ENCODE results near the gene ELP1. TPM values are rescaled to one million over a fixed set of nuclear protein-coding genes. Genes with fewer than 3 reads are reported as not detected.

ELP1 gene
- total RNA-seq, 1 donor from 2014 or later, result 22.5 TPM

DNA sequence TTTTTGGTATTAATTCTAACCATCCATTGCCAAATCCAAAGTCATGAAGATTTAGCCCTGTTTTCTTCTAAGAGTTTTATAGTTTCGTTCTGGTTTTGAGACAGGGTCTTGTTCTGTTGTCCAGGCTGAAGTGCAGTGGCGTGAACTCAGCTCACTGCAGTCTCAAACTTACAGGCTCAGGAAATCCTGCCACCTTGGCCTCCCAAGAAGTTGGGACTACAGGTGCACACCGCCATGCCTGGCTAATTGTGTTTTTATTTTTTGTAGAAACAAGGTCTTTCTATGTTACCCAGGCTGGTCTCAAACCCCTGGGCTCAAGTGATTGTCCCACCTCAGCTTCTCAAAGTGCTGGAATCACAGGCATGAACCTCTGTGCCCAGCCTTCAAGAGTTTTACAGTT lies 50.8 kb downstream of the ELP1 start:
- DNase-seq (ENCODE audit: low read depth), result no peak

DNA sequence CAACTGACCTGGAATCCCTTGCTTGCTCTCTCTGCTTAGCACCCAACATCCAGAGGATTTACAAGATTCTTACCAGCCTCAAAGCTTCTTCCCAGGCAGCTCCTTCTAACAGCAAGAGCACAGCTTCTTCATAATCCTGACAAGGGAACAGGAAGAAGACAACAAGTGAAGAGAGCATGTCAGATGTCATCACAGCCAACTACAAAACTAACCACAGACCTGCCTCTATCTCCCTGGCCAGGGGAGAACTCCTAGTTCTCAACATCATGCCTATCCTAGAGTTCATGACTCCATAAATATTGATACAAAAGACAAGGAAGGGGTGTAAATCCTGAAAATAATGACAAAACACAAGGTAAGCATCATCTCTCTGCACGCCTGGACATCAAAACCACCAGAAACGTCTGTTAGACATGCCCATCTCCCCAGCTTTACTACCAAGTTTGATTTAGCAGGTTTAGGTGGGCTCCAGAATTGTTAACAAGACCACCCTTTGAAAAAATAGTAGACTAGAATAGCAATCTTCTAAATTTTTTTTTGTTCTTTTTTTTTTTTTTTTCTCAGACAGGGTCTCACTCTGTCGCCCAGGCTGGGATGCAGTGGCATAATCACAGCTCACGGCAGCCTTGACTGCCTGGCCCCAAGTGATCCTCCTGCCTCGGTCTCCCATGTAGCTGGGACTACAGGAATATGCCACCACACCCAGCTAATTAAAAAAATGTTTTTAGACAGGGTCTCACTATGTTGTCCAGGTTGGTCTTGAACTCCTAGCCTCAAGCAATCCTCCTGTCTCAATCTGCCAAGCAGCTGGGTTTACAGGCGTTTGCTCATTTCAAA lies 51.7 kb downstream of the ELP1 start:
- no peak for DNase-seq (ENCODE audit: low read depth)

DNA sequence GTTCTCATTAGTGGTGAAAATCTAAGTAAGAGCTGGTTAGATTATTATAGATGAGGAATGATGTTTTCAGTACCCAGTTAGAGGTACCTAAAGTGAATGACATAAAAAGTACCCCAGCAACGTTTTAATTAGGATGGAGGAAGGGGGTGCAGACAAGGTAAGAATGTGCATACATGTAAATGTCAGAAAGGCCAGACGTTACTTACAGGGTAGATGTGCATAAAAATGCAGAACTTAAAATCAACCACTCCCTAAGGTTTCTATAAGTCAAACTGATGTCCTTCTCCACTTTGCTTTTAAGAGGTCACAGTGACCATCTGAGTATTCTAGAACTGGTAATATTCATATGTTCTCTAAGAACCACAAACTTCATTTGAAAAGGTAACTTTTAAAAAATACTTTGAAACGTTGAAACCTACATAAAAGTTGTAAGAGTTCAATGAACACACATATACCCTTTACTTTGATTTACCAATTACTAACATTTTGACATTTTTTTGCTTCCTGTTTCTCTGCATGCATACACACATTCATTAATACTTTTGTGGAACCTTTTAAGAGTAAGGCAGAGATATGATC lies 53.1 kb downstream of the ELP1 start:
- no peak for DNase-seq (ENCODE audit: low read depth)

- DNase-seq (ENCODE audit: low read depth), result no peak
Measured at GRCh38 chr9:108877524-108877923, 56.4 kb downstream of the ELP1 start.

DNA sequence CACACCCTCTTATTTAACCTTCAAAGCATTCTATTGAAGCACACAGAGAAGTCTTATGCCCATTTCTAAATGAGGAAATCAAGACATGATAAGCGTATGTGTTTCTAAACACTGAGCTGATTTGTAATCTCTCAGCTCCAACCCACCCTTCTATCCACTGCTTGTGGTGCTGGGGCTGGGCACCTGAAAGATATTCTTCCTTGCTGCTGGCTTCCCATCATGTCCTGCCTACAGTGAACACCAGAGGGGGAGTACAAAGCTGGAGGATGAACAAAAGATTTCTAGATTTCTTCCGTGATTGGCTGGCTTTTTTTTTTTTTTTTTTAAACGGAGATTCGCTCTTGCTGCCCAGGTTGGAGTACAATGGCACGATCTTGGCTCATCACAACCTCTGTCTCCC lies 57.5 kb downstream of the ELP1 start:
- no peak for DNase-seq (ENCODE audit: low read depth)

DNA sequence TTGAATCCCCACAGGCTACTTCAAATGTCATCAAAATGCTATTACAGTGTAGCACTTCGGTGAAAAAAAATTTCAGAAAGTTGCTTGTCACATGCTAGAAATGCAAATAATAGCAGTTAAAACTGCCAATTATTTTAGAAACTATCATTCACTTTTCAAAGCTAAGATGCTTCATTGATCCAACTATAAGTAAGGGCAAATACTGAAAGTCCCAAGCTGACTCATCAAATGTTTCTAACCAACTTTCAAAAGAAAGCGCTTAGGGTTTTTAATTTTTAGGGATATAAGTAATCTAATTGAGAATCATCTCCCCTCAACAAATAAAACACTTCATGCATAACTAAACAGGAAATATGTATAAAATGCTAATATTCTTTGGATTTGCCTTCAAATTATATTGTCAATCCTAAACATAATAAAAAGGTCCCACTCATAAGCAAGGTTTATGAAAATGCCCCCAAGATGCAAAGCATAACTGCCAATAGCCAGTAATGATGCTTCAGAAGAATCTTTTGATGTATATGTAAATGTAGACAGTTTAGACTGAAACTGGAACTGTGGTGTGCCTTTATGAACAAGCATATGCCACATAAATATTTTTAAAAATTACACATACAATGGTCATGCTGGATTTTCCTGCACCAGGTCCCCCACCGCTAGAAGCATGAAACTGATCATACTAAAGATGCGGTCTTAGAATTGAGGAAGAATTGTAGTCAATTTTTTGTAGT lies 59.7 kb downstream of the ELP1 start:
- DNase-seq (ENCODE audit: low read depth), result no peak

- peak; percentile 32 for DNase-seq (ENCODE audit: low read depth)
Measured at GRCh38 chr9:108869092-108869725, 64.7 kb downstream of the ELP1 start.

DNA sequence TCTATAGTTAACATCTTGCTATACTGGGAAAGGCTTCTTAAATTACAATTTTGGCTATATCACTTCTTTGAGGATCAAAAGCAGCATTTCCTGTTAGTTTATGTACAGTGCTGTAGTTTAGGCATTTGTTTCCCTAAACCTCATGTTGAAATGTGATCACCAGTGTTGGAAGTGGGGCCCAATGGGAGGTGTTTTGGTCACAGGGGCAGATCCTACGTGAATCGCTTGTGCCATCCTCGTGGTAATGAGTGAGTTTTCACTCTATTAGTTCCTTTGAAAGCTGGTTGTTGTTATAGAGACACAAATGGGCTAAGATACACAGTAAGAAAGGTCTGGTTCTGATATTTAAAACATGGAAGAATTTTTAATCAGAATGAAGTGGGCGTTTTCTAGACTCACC lies 66.1 kb downstream of the ELP1 start:
- no peak for DNase-seq (ENCODE audit: low read depth)

- no peak for DNase-seq (ENCODE audit: low read depth)
Measured at GRCh38 chr9:108867116-108867515, 66.8 kb downstream of the ELP1 start.

DNA sequence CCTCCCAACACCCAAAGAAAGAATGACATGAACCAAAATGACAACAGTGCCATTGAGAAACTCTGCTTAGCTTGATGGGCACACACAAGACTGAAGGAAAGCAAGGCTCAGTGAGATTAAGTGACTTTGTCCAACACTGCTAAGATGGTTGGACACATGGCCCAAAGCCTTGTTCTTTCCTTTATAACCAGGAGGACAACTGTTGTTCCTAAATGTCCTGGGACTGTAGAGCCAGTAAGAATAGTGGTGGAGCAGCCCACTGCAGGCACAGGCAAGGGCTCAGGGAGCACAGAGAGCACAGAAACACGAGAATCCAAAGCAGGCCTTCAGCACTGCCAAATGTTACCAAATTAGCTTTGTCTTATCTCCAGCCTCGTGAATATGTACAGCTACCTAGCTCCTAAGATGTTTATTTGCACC lies 67.9 kb downstream of the ELP1 start:
- DNase-seq (ENCODE audit: low read depth), result no peak

DNA sequence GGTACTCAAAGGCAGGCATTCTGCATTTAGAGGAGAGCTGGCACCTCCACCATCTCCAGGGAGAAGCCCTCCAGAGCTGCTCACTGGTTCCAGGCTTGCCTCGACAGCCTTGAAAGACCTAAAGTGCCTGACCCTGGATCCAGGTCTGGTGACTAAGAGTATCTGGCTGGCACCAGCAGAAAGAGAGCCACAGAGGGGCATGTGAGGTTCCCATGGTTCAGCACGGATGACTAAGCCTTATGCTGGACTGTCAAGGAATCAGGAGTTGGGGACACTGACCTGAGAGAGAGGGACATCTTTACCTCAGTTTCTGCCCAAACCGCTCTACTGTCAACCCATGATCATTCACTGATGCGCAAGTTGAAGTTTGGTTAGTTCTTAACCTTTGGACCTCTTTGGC lies 68.9 kb downstream of the ELP1 start:
- DNase-seq (ENCODE audit: low read depth), result peak; percentile 44

DNA sequence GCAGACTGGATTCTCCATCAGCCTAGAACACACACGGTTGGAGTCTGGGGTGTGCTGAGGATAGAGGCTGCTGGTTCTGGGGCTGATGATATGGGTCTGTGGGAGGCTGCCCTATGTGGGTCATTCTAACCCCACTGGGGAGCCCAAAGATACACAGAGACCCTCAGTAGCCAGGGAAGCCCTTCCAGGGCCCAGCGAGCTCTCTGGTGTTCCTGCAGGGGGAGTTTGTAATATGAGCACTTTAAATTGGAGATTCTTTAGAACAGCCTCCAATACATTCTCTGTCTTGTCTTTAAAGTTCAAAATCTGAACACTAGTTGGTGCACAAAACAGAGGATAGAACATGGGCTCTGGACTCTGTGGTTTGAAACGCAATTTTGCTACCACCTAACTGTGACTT lies 69.5 kb downstream of the ELP1 start:
- no peak for DNase-seq (ENCODE audit: low read depth)

GRCh38 chr9:108863891-108864290 lies 70.0 kb downstream of the ELP1 start:
- DNase-seq (ENCODE audit: low read depth), result no peak

- no peak for DNase-seq (ENCODE audit: low read depth)
Measured at GRCh38 chr9:108861997-108862396, 71.9 kb downstream of the ELP1 start, which contains the start of gene ACTL7A. TSS of gene ACTL7A (plus strand) at chr9:108862266. CDS start at chr9:108862323, 57 bp downstream.

- no peak for DNase-seq (ENCODE audit: low read depth)
Measured at GRCh38 chr9:108861464-108861863, 72.5 kb downstream of the ELP1 start.

DNA sequence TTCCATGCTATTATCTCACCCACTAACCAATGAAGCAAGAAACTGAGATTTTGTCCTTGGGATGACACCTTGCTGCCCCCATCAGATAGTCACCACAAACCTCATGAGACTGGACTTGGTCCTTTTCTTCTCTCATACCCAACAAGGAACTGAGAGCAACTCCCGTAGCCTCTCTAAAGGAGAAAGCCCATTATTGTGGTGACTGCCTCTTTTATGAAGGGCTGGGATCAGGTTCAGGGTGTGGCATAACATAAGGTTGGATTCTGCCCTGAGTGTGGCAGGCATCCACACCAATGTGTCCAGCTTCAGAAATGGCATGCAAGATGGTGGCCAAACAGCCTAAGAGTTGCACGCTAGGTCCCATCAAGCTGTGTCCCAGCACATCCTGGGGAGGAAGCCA lies 73.2 kb downstream of the ELP1 start:
- no peak for DNase-seq (ENCODE audit: low read depth)

- DNase-seq (ENCODE audit: low read depth), result no peak
Measured at GRCh38 chr9:108860354-108860753, 73.6 kb downstream of the ELP1 start.

DNA sequence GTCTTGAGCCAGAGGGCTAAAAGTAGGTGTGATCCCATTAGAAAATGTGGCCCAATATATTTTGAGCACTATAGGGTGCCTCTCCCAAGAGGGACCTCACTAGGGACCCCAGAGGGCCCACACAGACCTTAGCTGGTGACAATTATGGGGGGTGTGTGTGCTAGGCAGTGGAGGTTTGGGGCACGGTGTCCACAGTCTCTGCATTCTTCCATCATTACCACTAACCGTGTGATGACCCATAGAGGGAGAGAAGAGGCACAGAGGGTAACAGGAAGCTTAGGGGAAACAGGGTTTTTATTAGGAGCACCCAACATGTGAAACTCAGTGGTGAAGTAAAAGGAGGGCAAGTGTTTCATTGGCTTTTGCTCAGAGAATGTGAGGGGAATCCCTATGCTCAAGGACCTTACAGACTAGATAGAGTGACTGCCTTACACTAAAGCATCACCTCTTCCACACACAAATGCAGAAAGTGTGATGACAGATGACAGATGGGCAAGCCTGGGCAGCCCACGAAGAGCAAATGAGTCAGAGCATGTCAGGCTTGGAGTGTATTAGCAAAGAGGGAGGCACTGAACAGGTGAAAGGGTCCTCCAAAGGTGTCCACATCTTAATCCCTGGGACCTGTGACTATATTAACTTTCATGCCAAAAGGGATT lies 74.3 kb downstream of the ELP1 start:
- DNase-seq (ENCODE audit: low read depth), result peak; percentile 61

GRCh38 chr9:108857572-108857971 lies 76.4 kb downstream of the ELP1 start:
- no peak for DNase-seq (ENCODE audit: low read depth)

GRCh38 chr9:108855888-108856287 lies 78.0 kb downstream of the ELP1 start, which contains the start of gene ACTL7B:
TSS of gene ACTL7B (minus strand) at chr9:108855986. CDS start at chr9:108855930, 56 bp downstream.
- no peak for DNase-seq (ENCODE audit: low read depth)

GRCh38 chr9:108855529-108855886 lies 78.4 kb downstream of the ELP1 start:
- DNase-seq (ENCODE audit: low read depth), result no peak
